Effector memory CD4-positive, alpha-beta T cell (primary cell): ENCODE data around the gene GRK5.
"Not testable (repeated sequence)": the region's sequence is repeated elsewhere in the genome, so short reads cannot be mapped to it uniquely, and the experiment has no call there.

Experiments used
- DNase-seq, 3 donors: peaks; one replicate each; pipeline ENCODE4 v3.0.0-alpha.2; 2020
- H3K27ac ChIP-seq: 2 replicates; pipeline ENCODE4 v1.7.0; 2013; ENCODE audit warnings: mild to moderate bottlenecking, low read length, moderate library complexity; ENCODE audit not compliant: insufficient read depth, poor library complexity, severe bottlenecking
- H3K27me3 ChIP-seq: replicated peaks from 2 replicates; pipeline ENCODE4 v1.7.0; 2013; ENCODE audit warnings: mild to moderate bottlenecking, low read length; ENCODE audit not compliant: insufficient read depth, control insufficient read depth, poor library complexity, severe bottlenecking
- H3K36me3 ChIP-seq: 2 replicates; pipeline ENCODE4 v1.7.0; 2013; ENCODE audit warnings: mild to moderate bottlenecking, low read length, moderate library complexity; ENCODE audit not compliant: control insufficient read depth, insufficient read depth
- H3K4me1 ChIP-seq: 2 replicates; pipeline ENCODE4 v1.7.0; 2013; ENCODE audit warnings: low read length, mild to moderate bottlenecking; ENCODE audit not compliant: control insufficient read depth, insufficient read depth, poor library complexity, severe bottlenecking
- H3K4me3 ChIP-seq: 2 replicates; pipeline ENCODE4 v1.7.0; 2013; ENCODE audit warnings: low read length, low read depth, mild to moderate bottlenecking; ENCODE audit not compliant: insufficient read depth, poor library complexity, severe bottlenecking
- H3K9me3 ChIP-seq: 2 replicates; pipeline ENCODE4 v1.7.0; 2013; ENCODE audit warnings: mild to moderate bottlenecking, low read length, moderate library complexity; ENCODE audit not compliant: control insufficient read depth

GRK5 gene

GRCh38 chr10:119221201-119221600 is 13.8 kb downstream of the GRK5 start:
- Histone ChIP-seq H3K36me3 (no peaks in the 10 kb centered on the region), H3K9me3 (no peaks in the 10 kb centered on the region), H3K4me3 (no peak overlapping the region), H3K27me3 (no peaks in the 10 kb centered on the region), H3K27ac (no peak overlapping the region), H3K4me1 (no peaks in the 10 kb centered on the region)
- no peak for DNase-seq

GRCh38 chr10:119221666-119222065 is 14.3 kb downstream of the GRK5 start:
- Histone ChIP-seq H3K27me3 (no peaks in the 10 kb centered on the region), H3K27ac (no peak overlapping the region), H3K36me3 (no peaks in the 10 kb centered on the region), H3K9me3 (no peaks in the 10 kb centered on the region), H3K4me1 (no peaks in the 10 kb centered on the region), H3K4me3 (no peak overlapping the region)
- DNase-seq = no peak

GRCh38 chr10:119222537-119222936 is 15.2 kb downstream of the GRK5 start:
- Histone ChIP-seq H3K27ac (no peak overlapping the region), H3K36me3 (no peaks in the 10 kb centered on the region), H3K4me3 (no peak overlapping the region), H3K9me3 (no peaks in the 10 kb centered on the region), H3K27me3 (no peaks in the 10 kb centered on the region), H3K4me1 (no peaks in the 10 kb centered on the region)
- DNase-seq = no peak

- H3K4me1 ChIP-seq = no peaks in the 10 kb centered on the region
- no peak overlapping the region for H3K4me3 ChIP-seq
- no peak overlapping the region for H3K27ac ChIP-seq
- no peak for DNase-seq
- no peaks in the 10 kb centered on the region for H3K27me3 ChIP-seq
- H3K9me3 ChIP-seq = no peaks in the 10 kb centered on the region
- H3K36me3 ChIP-seq = no peaks in the 10 kb centered on the region
Observed at GRCh38 chr10:119222966-119223386, 15.6 kb downstream of the GRK5 start.

GRCh38 chr10:119225083-119225658 is 17.8 kb downstream of the GRK5 start:
- no peak for DNase-seq
- no peaks in the 10 kb centered on the region for H3K4me1 ChIP-seq
- H3K4me3 ChIP-seq = no peak overlapping the region

GRCh38 chr10:119227825-119228224 is 20.5 kb downstream of the GRK5 start:
- Histone ChIP-seq H3K4me1 (no peaks in the 10 kb centered on the region), H3K4me3 (no peak overlapping the region), H3K27ac (no peak overlapping the region), H3K9me3 (no peaks in the 10 kb centered on the region), H3K36me3 (no peaks in the 10 kb centered on the region), H3K27me3 (no peaks in the 10 kb centered on the region)
- DNase-seq = no peak

More at GRCh38 chr10:119225083-119225658, 17.8 kb downstream of the GRK5 start:
- Histone ChIP-seq H3K9me3 (no peaks in the 10 kb centered on the region), H3K27me3 (no peaks in the 10 kb centered on the region), H3K36me3 (no peaks in the 10 kb centered on the region), H3K27ac (no peak overlapping the region)

GRCh38 chr10:119231654-119232053 is 24.3 kb downstream of the GRK5 start:
- Histone ChIP-seq H3K27me3 (no peaks in the 10 kb centered on the region), H3K36me3 (no peaks in the 10 kb centered on the region), H3K4me1 (no peaks in the 10 kb centered on the region), H3K27ac (no peak overlapping the region), H3K9me3 (no peaks in the 10 kb centered on the region), H3K4me3 (no peak overlapping the region)
- DNase-seq = no peak

GRCh38 chr10:119232439-119232838 is 25.1 kb downstream of the GRK5 start:
- H3K9me3 ChIP-seq, H3K4me3 ChIP-seq, H3K27me3 ChIP-seq, H3K36me3 ChIP-seq, H3K27ac ChIP-seq, DNase-seq, H3K4me1 ChIP-seq: not testable (repeated sequence)

- DNase-seq = no peak
- H3K36me3 ChIP-seq = no peaks in the 10 kb centered on the region
- H3K4me3 ChIP-seq = no peak overlapping the region
- H3K27me3 ChIP-seq = no peaks in the 10 kb centered on the region
- no peak overlapping the region for H3K27ac ChIP-seq
- no peaks in the 10 kb centered on the region for H3K4me1 ChIP-seq
- H3K9me3 ChIP-seq = no peaks in the 10 kb centered on the region
Observed at GRCh38 chr10:119233123-119233820, 25.9 kb downstream of the GRK5 start.

GRCh38 chr10:119233821-119234220 is 26.4 kb downstream of the GRK5 start:
- DNase-seq = no peak

More at GRCh38 chr10:119233821-119234220, 26.4 kb downstream of the GRK5 start:
- Histone ChIP-seq H3K4me1 (no peaks in the 10 kb centered on the region), H3K27me3 (no peaks in the 10 kb centered on the region), H3K4me3 (no peak overlapping the region), H3K36me3 (no peaks in the 10 kb centered on the region), H3K27ac (no peak overlapping the region), H3K9me3 (no peaks in the 10 kb centered on the region)
